HT-29 (cell line): ENCODE measurements around the gene MICAL3. TPM values are rescaled to one million over a fixed set of nuclear protein-coding genes. Genes with fewer than 3 reads are reported as not detected.

Experiments
- DNase-seq: peaks from one replicate; pipeline ENCODE4 v3.0.0-alpha.2; 2015; ENCODE audit warnings: low spot score
- total RNA-seq: library from RNA; depleted of rRNA; stranded (reverse); fragments of >200 nt; shearing (Covaris generic); gene quantifications from 2 replicates; pipeline ENCODE4 v1.2.3, GENCODE V29; 2014

Gene MICAL3
- total RNA-seq, 1 experiment from 2014 or later = 11.2 TPM

GRCh38 chr22:17797721-17798559 lies 226.4 kb downstream of the MICAL3 start:
- DNase-seq = no peak

GRCh38 chr22:17796695-17797094 lies 227.7 kb downstream of the MICAL3 start:
- DNase-seq = no peak

GRCh38 chr22:17795661-17796548 lies 228.5 kb downstream of the MICAL3 start:
- DNase-seq = no peak

- no peak for DNase-seq
Observed at GRCh38 chr22:17794726-17795542, 229.4 kb downstream of the MICAL3 start.

GRCh38 chr22:17792854-17793434 lies 231.4 kb downstream of the MICAL3 start:
- DNase-seq = no peak

- DNase-seq = no peak
Observed at GRCh38 chr22:17792299-17792698, 232.1 kb downstream of the MICAL3 start.

GRCh38 chr22:17791196-17791595 lies 233.2 kb downstream of the MICAL3 start:
- no peak for DNase-seq

- no peak for DNase-seq
Observed at GRCh38 chr22:17789379-17790200, 234.8 kb downstream of the MICAL3 start.

- DNase-seq = no peak
Observed at GRCh38 chr22:17788528-17789378, 235.6 kb downstream of the MICAL3 start.

- DNase-seq = no peak
Observed at GRCh38 chr22:17787716-17788330, 236.5 kb downstream of the MICAL3 start.

GRCh38 chr22:17787241-17787640 lies 237.1 kb downstream of the MICAL3 start:
- DNase-seq = no peak

- no peak for DNase-seq
Observed at GRCh38 chr22:17786435-17787161, 237.8 kb downstream of the MICAL3 start.

GRCh38 chr22:17785185-17786184 lies 238.9 kb downstream of the MICAL3 start:
- peak; percentile 73 for DNase-seq

- no peak for DNase-seq
Observed at GRCh38 chr22:17784776-17785175, 239.6 kb downstream of the MICAL3 start.

- DNase-seq = no peak
Observed at GRCh38 chr22:17783773-17784480, 240.4 kb downstream of the MICAL3 start.

GRCh38 chr22:17783312-17783711 lies 241.0 kb downstream of the MICAL3 start:
- DNase-seq = no peak
